GM12892 (cell line): ENCODE results near the gene CHST11.

Experiments used
- POLR2A ChIP-seq: IDR thresholded peaks from 2 replicates; pipeline ENCODE4 v1.6.1; 2011; ENCODE audit warnings: low read depth, low read length, control low read depth
- POLR2AphosphoS5 ChIP-seq: IDR thresholded peaks from 2 replicates; pipeline ENCODE4 v1.6.1; 2011; ENCODE audit warnings: low read depth, low read length, control low read depth

DNA sequence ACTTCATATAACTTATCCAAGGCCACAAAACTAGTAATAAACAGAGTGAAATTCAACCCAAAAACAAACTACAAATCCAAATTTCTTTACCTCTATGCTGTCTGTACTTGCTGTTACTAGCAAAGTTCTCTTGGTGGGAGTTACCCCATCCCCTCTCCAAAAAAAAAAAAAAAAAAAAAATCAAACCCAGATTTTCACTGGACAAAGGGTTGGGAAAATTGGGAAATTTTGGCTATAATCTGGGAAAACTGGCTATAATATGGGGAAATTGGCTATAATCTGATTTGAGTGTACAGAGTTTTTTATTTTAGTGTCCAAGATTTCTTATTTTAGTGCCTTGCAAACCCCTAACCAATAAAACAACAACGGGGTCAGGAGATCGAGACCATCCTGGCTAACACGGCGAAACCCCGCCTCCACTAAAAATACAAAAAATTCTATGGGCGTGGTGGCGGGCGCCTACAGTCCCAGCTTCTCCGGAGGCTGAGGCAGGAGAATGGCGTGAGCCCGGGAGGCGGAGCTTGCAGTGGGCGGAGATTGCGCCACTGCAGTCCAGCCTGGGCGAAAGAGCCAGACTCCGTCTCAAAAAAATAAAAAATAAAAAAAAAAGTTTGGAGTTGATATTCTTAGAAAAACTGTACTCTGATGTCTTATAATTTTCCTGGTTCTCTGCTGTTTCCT lies 148.4 kb downstream of the CHST11 start:
- TF ChIP-seq POLR2AphosphoS5, result no peak
- no peak for TF ChIP-seq POLR2A
